ENCODE measurements around the gene HPCAL4.

- no peak for TF ChIP-seq CTCF (IDR thresholded peaks at IDR 0.05)
- no peak for TF ChIP-seq POLR2A (IDR thresholded peaks at IDR 0.05)
These were observed 36.7 kb upstream of the HPCAL4 start for GRCh38 chr1:39727932-39728317.
